Neuronal stem cell (in vitro differentiated cells): Measurements from ENCODE around the gene HIPK4.

Experiments used
- DNase-seq: peaks from one replicate; pipeline ENCODE4 v3.0.0-alpha.2; 2013; ENCODE audit warnings: low spot score
- H2AFZ ChIP-seq: one replicate; pipeline ENCODE4 v1.6.1; 2013; ENCODE audit warnings: mild to moderate bottlenecking, low read length, inconsistent platforms
- H2AK5ac ChIP-seq: 2 replicates; pipeline ENCODE4 v1.6.1; 2013; ENCODE audit warnings: low read depth, mild to moderate bottlenecking, inconsistent platforms, low read length, moderate library complexity, mixed read lengths
- H2BK120ac ChIP-seq: 2 replicates; pipeline ENCODE4 v1.6.1; 2013; ENCODE audit warnings: low read depth, mild to moderate bottlenecking, inconsistent platforms, low read length, moderate library complexity, mixed read lengths
- H2BK12ac ChIP-seq: one replicate; pipeline ENCODE4 v1.6.1; 2013; ENCODE audit warnings: low read length, inconsistent platforms
- H2BK15ac ChIP-seq: 2 replicates; pipeline ENCODE4 v1.6.1; 2013; ENCODE audit warnings: mild to moderate bottlenecking, low read length, inconsistent platforms, mixed read lengths
- H2BK5ac ChIP-seq: one replicate; pipeline ENCODE4 v1.6.1; 2013; ENCODE audit warnings: inconsistent platforms, mild to moderate bottlenecking, low read length, moderate library complexity
- H3K14ac ChIP-seq: one replicate; pipeline ENCODE4 v1.6.1; 2013; ENCODE audit warnings: low read length, inconsistent platforms
- H3K18ac ChIP-seq: 2 replicates; pipeline ENCODE4 v1.6.1; 2013; ENCODE audit warnings: low read length, inconsistent platforms
- H3K23ac ChIP-seq: 2 replicates; pipeline ENCODE4 v1.6.1; 2013; ENCODE audit warnings: low read depth, mild to moderate bottlenecking, mixed read lengths, low read length, inconsistent platforms; ENCODE audit not compliant: poor library complexity
- H3K27ac ChIP-seq: replicated peaks from 3 replicates; pipeline ENCODE4 v1.5.1; 2013; ENCODE audit warnings: low read length, inconsistent platforms
- H3K27me3 ChIP-seq, 3 experiments: 2 replicates each; pipeline ENCODE4 v1.6.1; 2013; ENCODE audit warnings: low read length in 3 of 3, mild to moderate bottlenecking in 2 of 3, inconsistent platforms in 1 of 3, low read depth in 1 of 3, mixed read lengths in 1 of 3, moderate library complexity in 1 of 3; ENCODE audit not compliant: control insufficient read depth in 3 of 3, insufficient read depth in 3 of 3
- H3K36me3 ChIP-seq, 2 donors: replicated peaks in 1 of 2; 2 replicates each; pipeline ENCODE4 v1.6.1; 2013; ENCODE audit warnings: low read length in 2 of 2; ENCODE audit not compliant: control insufficient read depth in 2 of 2, insufficient read depth in 2 of 2
- H3K4ac ChIP-seq: 2 replicates; pipeline ENCODE4 v1.6.1; 2013; ENCODE audit warnings: inconsistent platforms, mild to moderate bottlenecking, low read length, moderate library complexity
- H3K4me1 ChIP-seq, 2 donors: 1 replicate in 1 of 2; 2 replicates in 1 of 2; pipeline ENCODE4 v1.6.1; 2013; ENCODE audit warnings: low read length in 2 of 2, low read depth in 1 of 2; ENCODE audit not compliant: control insufficient read depth in 2 of 2, insufficient read depth in 1 of 2
- H3K4me2 ChIP-seq: one replicate; pipeline ENCODE4 v1.6.1; 2013; ENCODE audit warnings: mild to moderate bottlenecking, low read length, inconsistent platforms; ENCODE audit not compliant: insufficient read depth, poor library complexity, severe bottlenecking
- H3K4me3 ChIP-seq, 2 donors: 2 replicates each; pipeline ENCODE4 v1.5.1; 2013; ENCODE audit warnings: low read length in 2 of 2, mild to moderate bottlenecking in 2 of 2, inconsistent platforms in 1 of 2, moderate library complexity in 1 of 2
- H3K79me1 ChIP-seq: one replicate; pipeline ENCODE4 v1.6.1; 2013; ENCODE audit warnings: low read depth, mild to moderate bottlenecking, inconsistent platforms, low read length, moderate library complexity
- H3K9ac ChIP-seq: one replicate; pipeline ENCODE4 v1.6.1; 2013; ENCODE audit warnings: mild to moderate bottlenecking, low read depth, low read length, inconsistent platforms; ENCODE audit not compliant: poor library complexity
- H3K9me3 ChIP-seq, 2 donors: replicated peaks in 1 of 2; 2 replicates each; pipeline versions ENCODE3 to v1.6.1; 2013; ENCODE audit warnings: low read length in 2 of 2, mild to moderate bottlenecking in 2 of 2, inconsistent platforms in 1 of 2, low read depth in 1 of 2, mixed read lengths in 1 of 2, moderate library complexity in 1 of 2; ENCODE audit not compliant: control insufficient read depth in 2 of 2, insufficient read depth in 1 of 2
- H4K8ac ChIP-seq: one replicate; pipeline ENCODE4 v1.6.1; 2013; ENCODE audit warnings: low read depth, mild to moderate bottlenecking, inconsistent platforms, low read length, moderate library complexity
- H4K91ac ChIP-seq: one replicate; pipeline ENCODE4 v1.6.1; 2013; ENCODE audit warnings: low read length, low read depth, mild to moderate bottlenecking, inconsistent platforms; ENCODE audit not compliant: poor library complexity
- WGBS, 2 donors: extraction: QIAGEN DNeasy Blood & Tissue Kit; methylation state at CpG; one replicate each; pipeline ENCODE4 v1.1.7; 2013; ENCODE audit warnings: missing lambda C conversion rate in 2 of 2, mixed read lengths in 1 of 2; ENCODE audit not compliant: insufficient read length in 2 of 2, insufficient replicate concordance in 1 of 2; ENCODE audit errors: extremely low coverage in 2 of 2; 5-methylcytosine and 5-hydroxymethylcytosine counted together

HIPK4 gene

DNA sequence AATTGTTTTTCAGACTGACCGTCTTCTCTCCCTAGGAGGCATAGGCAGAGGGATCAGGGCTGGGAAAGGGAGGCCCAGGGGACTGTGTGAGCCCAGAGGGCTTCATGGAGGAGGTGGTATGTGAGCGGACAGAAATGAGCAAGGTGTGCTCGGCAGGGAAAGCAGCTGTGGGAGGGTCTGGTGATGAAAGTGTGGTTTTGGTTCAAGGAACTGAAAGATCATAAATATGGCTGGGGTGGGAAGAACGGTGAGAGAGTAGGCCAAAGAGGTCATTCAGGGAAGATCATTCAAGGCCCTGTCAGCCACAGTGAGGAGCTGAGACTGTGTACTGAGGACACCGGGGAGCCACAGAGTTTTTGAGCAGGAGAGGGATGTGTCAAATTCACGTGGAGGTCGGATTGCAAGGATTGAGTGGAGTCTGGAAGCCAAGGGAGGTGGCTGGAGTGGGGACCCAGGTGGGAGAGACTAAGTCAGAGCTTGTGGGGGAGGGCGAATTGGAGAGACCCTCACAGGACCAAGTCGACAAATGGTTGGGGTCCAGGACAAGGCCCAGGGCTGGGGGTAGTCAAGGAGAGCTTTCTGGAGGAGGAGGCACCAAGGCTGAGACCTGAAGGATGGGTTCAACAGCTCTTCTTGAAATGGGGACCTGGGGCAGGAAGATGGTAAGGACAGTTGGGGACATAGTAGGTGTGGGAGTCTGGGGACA lies 33.9 kb downstream of the HIPK4 start:
- no peak for DNase-seq
- Histone ChIP-seq H3K79me1 (no peaks in the 10 kb centered on the region), H3K4me1 (no peaks in the 10 kb centered on the region), H4K91ac (no peak overlapping the region), H3K23ac (no peak overlapping the region), H3K36me3 (no peaks in the 10 kb centered on the region), H3K14ac (no peak overlapping the region), H3K9ac (no peak overlapping the region), H3K4ac (no peak overlapping the region), H2BK15ac (no peak overlapping the region), H3K27me3 (no peaks in the 10 kb centered on the region), H3K4me3 (no peak overlapping the region), H3K9me3 (no peaks in the 10 kb centered on the region), H4K8ac (no peak overlapping the region), H3K18ac (no peak overlapping the region), H2AK5ac (no peak overlapping the region), H2AFZ (no peak overlapping the region), H2BK5ac (no peak overlapping the region), H2BK12ac (no peak overlapping the region), H3K27ac (no peak overlapping the region), H2BK120ac (no peak overlapping the region), H3K4me2 (no peak overlapping the region)
- no CpG with 5 or more reads among the region's 9 CpGs for WGBS, 2 donors

DNA sequence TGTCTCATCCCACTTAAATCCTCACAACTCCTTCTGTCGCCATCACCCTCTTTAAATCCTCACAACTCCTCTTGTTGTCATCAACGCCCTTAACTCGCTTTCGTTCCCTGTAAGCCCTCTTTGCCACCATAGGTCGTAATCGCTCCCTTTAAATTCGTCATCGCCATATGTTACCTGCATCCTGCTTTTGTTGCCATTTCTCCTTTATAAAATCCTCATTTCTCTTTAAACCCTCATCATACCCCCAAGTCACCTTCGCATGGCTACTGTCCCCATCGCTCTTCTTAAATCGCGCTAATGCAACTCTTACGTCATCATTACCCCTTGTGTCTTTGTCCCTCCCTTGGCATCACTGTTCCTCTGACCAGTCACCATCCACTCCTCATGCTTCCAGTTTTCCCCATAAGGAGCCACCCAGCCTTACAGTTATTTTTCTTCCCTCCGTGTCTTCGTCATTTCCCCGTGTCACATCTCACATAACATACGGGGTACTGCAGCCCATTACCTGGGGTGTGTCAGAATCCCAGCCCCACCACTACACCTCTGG lies 40.9 kb downstream of the HIPK4 start:
- no peak overlapping the region for H3K23ac ChIP-seq
- no peak overlapping the region for H4K91ac ChIP-seq
- H3K9me3 ChIP-seq: no peaks in the 10 kb centered on the region
- no peak overlapping the region for H2AK5ac ChIP-seq
- no peak overlapping the region for H3K4ac ChIP-seq
- no peak overlapping the region for H3K9ac ChIP-seq
- H2BK15ac ChIP-seq: no peak overlapping the region
- 100% methylated on average over 3 of the region's 17 CpGs; no CpG with 5 or more reads in 1 of the 2 donors for WGBS, 2 donors
- no peak overlapping the region for H2BK120ac ChIP-seq
- H3K4me2 ChIP-seq: peak overlapping the region; percentile 54
- no peak overlapping the region for H2BK5ac ChIP-seq
- peaks cover 3% of the 10 kb centered on the region for H3K79me1 ChIP-seq
- no peak overlapping the region for H4K8ac ChIP-seq
- no peaks in the 10 kb centered on the region for H3K27me3 ChIP-seq
- no peak overlapping the region for H2BK12ac ChIP-seq
- peak overlapping the region; percentile 88 for H2AFZ ChIP-seq
- peak overlapping the region; percentile 54 to 75 for H3K4me3 ChIP-seq
- H3K27ac ChIP-seq: no peak overlapping the region
- H3K36me3 ChIP-seq: peaks cover 0 to 5% of the 10 kb centered on the region in 2 donors
- no peak overlapping the region for H3K18ac ChIP-seq
- no peak for DNase-seq
- H3K14ac ChIP-seq: no peak overlapping the region
- H3K4me1 ChIP-seq: peaks cover 5 to 8% of the 10 kb centered on the region in 2 donors

DNA sequence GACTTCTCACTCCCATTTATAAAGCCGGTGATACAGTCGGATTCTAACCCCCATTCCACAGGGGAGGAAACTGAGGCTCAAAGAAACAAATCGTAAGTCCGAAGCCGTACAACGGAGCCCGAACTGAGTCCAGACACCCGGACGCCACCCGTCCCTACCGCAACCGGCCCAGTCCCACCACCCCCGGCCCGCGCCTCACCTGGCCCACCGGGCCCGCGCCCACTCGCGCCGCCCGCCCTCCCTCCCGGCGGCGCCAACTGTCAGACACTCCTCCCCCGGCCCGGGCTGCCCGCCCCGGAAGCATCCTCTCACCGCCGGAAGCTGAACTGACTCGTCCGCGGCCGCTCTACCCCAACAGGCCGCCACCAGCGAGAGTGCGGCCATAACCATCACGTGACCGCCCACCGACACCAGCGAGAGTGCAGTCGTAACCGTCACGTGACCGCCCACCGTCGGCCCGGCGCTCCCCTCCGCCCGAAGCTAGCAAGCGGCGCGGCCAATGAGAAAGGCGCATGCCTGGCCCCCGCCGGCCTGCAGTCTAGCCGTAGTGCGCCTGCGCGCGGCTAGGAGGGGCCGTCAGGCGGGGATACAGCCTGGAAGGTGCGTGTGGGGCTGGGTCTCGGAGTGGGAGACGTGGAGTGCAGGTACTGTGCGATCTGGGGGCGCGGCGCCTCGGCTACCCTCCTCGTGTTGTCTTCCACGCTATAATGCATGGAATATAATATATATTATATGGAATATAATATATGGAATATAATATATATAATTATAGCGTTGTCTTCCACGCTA lies 41.7 kb downstream of the HIPK4 start, which contains the start of the genes C19orf47 and PLD3:
TSS of gene C19orf47 (minus strand) at position 273 of the 789 bp plus-strand sequence. CDS start 6,540 bp downstream, outside the sequence.
TSS of gene PLD3 (plus strand) at position 571 of the 789 bp plus-strand sequence. CDS start 17,789 bp downstream, outside the sequence.
- whole genome bisulfite sequencing, 2 donors: no CpG with 5 or more reads among the region's 77 CpGs
- Histone ChIP-seq H3K27ac (no peak within 1 kb of the TSS), H4K8ac (no peak within 1 kb of the TSS)

DNA sequence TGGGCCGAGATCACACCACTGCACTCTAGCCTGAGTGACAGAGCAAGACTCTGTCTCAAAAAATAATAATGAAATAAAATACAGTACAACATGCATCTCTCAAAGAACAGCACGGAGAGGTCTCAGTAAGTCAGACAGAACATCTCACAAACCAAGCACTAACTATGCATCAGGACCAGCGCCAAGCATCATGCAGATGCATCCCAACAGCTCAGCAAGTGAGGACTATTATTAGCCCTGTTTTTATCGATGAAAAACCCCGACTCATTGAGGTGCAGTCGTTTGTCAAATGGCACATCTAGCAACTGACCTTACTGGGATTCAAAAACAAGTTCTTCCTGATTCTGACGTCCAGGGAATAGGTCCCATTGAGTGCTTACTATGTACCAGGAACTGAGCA lies 45.6 kb downstream of the HIPK4 start:
- Histone ChIP-seq H3K4me2 (no peak overlapping the region), H4K8ac (no peak overlapping the region), H2BK15ac (no peak overlapping the region), H3K79me1 (peaks cover 5% of the 10 kb centered on the region), H3K14ac (no peak overlapping the region), H3K18ac (no peak overlapping the region), H4K91ac (no peak overlapping the region), H3K9me3 (no peaks in the 10 kb centered on the region), H2BK12ac (no peak overlapping the region), H2AFZ (no peak overlapping the region), H3K4ac (no peak overlapping the region), H3K9ac (no peak overlapping the region), H3K4me3 (no peak overlapping the region), H3K27ac (no peak overlapping the region), H3K36me3 (peaks cover 0 to 32% of the 10 kb centered on the region in 2 donors), H2BK5ac (no peak overlapping the region), H3K23ac (no peak overlapping the region), H2AK5ac (no peak overlapping the region), H3K4me1 (peaks cover 5 to 6% of the 10 kb centered on the region in 2 donors), H3K27me3 (no peaks in the 10 kb centered on the region), H2BK120ac (no peak overlapping the region)
- no peak for DNase-seq
- WGBS, 2 donors: no CpG with 5 or more reads among the region's 7 CpGs

More for the DNA sequence above, 41.7 kb downstream of the HIPK4 start, which contains the start of the genes C19orf47 and PLD3:
- no peaks in the 10 kb centered on the region for H3K9me3 ChIP-seq
- peak within 1 kb of the TSS; percentile 74 for H3K4me2 ChIP-seq
- peak within 1 kb of the TSS; percentile 54 for H3K18ac ChIP-seq
- no peak within 1 kb of the TSS for H2BK5ac ChIP-seq
- H2AK5ac ChIP-seq: no peak within 1 kb of the TSS
- peaks cover 0 to 7% of the 10 kb centered on the region in 2 donors for H3K36me3 ChIP-seq
- DNase-seq: peak; percentile 97
- H2AFZ ChIP-seq: peak within 1 kb of the TSS; percentile 88
- no peak within 1 kb of the TSS for H2BK15ac ChIP-seq
- H3K4me3 ChIP-seq: peak within 1 kb of the TSS; percentile 54 to 96
- H3K27me3 ChIP-seq: no peaks in the 10 kb centered on the region
- peaks cover 5 to 8% of the 10 kb centered on the region in 2 donors for H3K4me1 ChIP-seq
- peak within 1 kb of the TSS; percentile 50 for H3K9ac ChIP-seq
- H3K4ac ChIP-seq: no peak within 1 kb of the TSS
- peak within 1 kb of the TSS; percentile 87 for H3K23ac ChIP-seq
- no peak within 1 kb of the TSS for H4K91ac ChIP-seq
- H2BK12ac ChIP-seq: no peak within 1 kb of the TSS
- no peak within 1 kb of the TSS for H2BK120ac ChIP-seq
- peaks cover 3% of the 10 kb centered on the region for H3K79me1 ChIP-seq
- no peak within 1 kb of the TSS for H3K14ac ChIP-seq
